ENCODE results near the gene ZBTB16.

- TF ChIP-seq CTCF (IDR thresholded peaks at IDR 0.05; ENCODE audit: poor library complexity, severe bottlenecking) = no peak
- TF ChIP-seq REST (IDR thresholded peaks at IDR 0.05; ENCODE audit: borderline replicate concordance) = no peak
- no peak for TF ChIP-seq MXI1 (conservative IDR thresholded peaks at IDR 0.05; ENCODE audit: poor library complexity, severe bottlenecking)
- no peak for TF ChIP-seq POLR2AphosphoS5 (IDR thresholded peaks at IDR 0.05)
- no peak for TF ChIP-seq EP300 (conservative IDR thresholded peaks at IDR 0.05; ENCODE audit: poor library complexity, severe bottlenecking)
These were observed 92.7 kb downstream of the ZBTB16 start for GRCh38 chr11:114152162-114152561.
